GM18507 (cell line): ENCODE results near the gene PMVK.
"Not testable (repeated sequence)": the region's sequence is repeated elsewhere in the genome, so short reads cannot be mapped to it uniquely, and the experiment has no call there.

Experiments
- DNase-seq: peaks from one replicate; pipeline ENCODE4 v3.0.0; 2011; ENCODE audit warnings: low read depth; ENCODE audit not compliant: insufficient read length; ENCODE audit errors: extremely low spot score
- FAIRE-seq: peaks from 2 replicates; lab custom pipeline; 2011; peaks lifted over from hg19 to GRCh38; lab: Jason Lieb, UNC

The PMVK gene

GRCh38 chr1:154936555-154937084 is at the start of gene PMVK:
Gene PMVK, minus strand, starts transcription at chr1:154936719. Its CDS starts 34 bp downstream, at chr1:154936685.
- DNase-seq: peak; percentile 82
- FAIRE-seq: no peak

GRCh38 chr1:154983776-154984466 is 47.4 kb upstream of the PMVK start:
- DNase-seq (no peak), FAIRE-seq (no peak)

- peak; percentile 94 for DNase-seq
- FAIRE-seq: peak; percentile 95
Measured at GRCh38 chr1:154982897-154983648, 46.6 kb upstream of the PMVK start, which contains the start of gene FLAD1. Gene FLAD1, plus strand, starts transcription at chr1:154983344. Its CDS starts 351 bp downstream, at chr1:154983695.

- FAIRE-seq: no peak
- no peak for DNase-seq
Measured at GRCh38 chr1:154982341-154982740, 45.8 kb upstream of the PMVK start.

GRCh38 chr1:154978360-154978759 is 41.8 kb upstream of the PMVK start:
- DNase-seq: no peak
- FAIRE-seq: no peak

GRCh38 chr1:154977762-154978161 is 41.2 kb upstream of the PMVK start:
- DNase-seq, FAIRE-seq: not testable (repeated sequence)

- FAIRE-seq: peak; percentile 76
- DNase-seq: no peak
Measured at GRCh38 chr1:154975409-154976059, 39.0 kb upstream of the PMVK start.

GRCh38 chr1:154974808-154975408 is 38.4 kb upstream of the PMVK start:
- no peak for FAIRE-seq
- peak; percentile 79 for DNase-seq

- FAIRE-seq: peak; percentile 98
- DNase-seq: peak; percentile 88
Measured at GRCh38 chr1:154974102-154974807, 37.7 kb upstream of the PMVK start, which contains the start of gene CKS1B. Gene CKS1B, plus strand, starts transcription at chr1:154974681. Its CDS starts 65 bp downstream, at chr1:154974746.

GRCh38 chr1:154973344-154974101 is 37.0 kb upstream of the PMVK start:
- FAIRE-seq: no peak

GRCh38 chr1:154972517-154973343 is 36.2 kb upstream of the PMVK start:
- FAIRE-seq (no peak), DNase-seq (no peak)

More at GRCh38 chr1:154973344-154974101, 37.0 kb upstream of the PMVK start:
- DNase-seq: peak; percentile 71

GRCh38 chr1:154972213-154972516 is 35.6 kb upstream of the PMVK start:
- FAIRE-seq (no peak), DNase-seq (no peak)

- DNase-seq: no peak
- no peak for FAIRE-seq
Measured at GRCh38 chr1:154971341-154971998, 35.0 kb upstream of the PMVK start.

- DNase-seq: no peak
- FAIRE-seq: no peak
Measured at GRCh38 chr1:154970631-154971340, 34.3 kb upstream of the PMVK start, which contains the start of gene SHC1. Gene SHC1, minus strand, starts transcription at chr1:154970747. Its CDS starts 221 bp downstream, at chr1:154970526.

GRCh38 chr1:154969860-154970452 is 33.4 kb upstream of the PMVK start:
- no peak for FAIRE-seq
- no peak for DNase-seq

GRCh38 chr1:154969246-154969645 is 32.7 kb upstream of the PMVK start:
- no peak for FAIRE-seq

More at GRCh38 chr1:154969246-154969645, 32.7 kb upstream of the PMVK start:
- DNase-seq: no peak
